ENCODE data around the gene SLC24A5. TPM values are rescaled to one million over a fixed set of nuclear protein-coding genes. Genes with fewer than 3 reads are reported as not detected.

The SLC24A5 gene
- total and polyA plus RNA-seq, 9 of the 15 experiments (the other 6 are each of a cell fraction or from before 2014, with no cell fraction given) = not detected

- H3K79me2 ChIP-seq (ENCODE audit: control insufficient read depth, insufficient read depth, low read length) = no peaks in the 10 kb centered on the region
- DNase-seq (ENCODE audit: extremely low read depth in 1 of 4, low spot score in 3 of 4) (no peak), FAIRE-seq (no peak), ATAC-seq (no peak)
- H3K4me3 ChIP-seq = no peak overlapping the region
- no TSS peak for BruUV-seq (replicated peaks)
- no peak for TF ChIP-seq TBP (optimal IDR thresholded peaks at IDR 0.05; ENCODE audit: low read depth, low read length)
- TF ChIP-seq POLR2AphosphoS2 (IDR thresholded peaks at IDR 0.05; ENCODE audit: low read length) = no peak
- TF ChIP-seq CTCF (IDR thresholded peaks at IDR 0.05 in 2 of 3, conservative IDR thresholded peaks at IDR 0.05 in 1 of 3; ENCODE audit: insufficient read depth in 2 of 3, low read depth in 1 of 3, low read length in 3 of 3) = no peak
- TF ChIP-seq ZNF140 (CRISPR knock-in tag; IDR thresholded peaks at IDR 0.05) = no peak
- no peak for TF ChIP-seq ZNF311 (CRISPR knock-in tag; IDR thresholded peaks at IDR 0.05)
- TF ChIP-seq MTA3 (IDR thresholded peaks at IDR 0.05; ENCODE audit: borderline replicate concordance) = no peak
- no peak for TF ChIP-seq BCLAF1 (IDR thresholded peaks at IDR 0.05; ENCODE audit: borderline replicate concordance in 1 of 2, control insufficient read depth in 1 of 2, low read depth in 2 of 2, low read length in 1 of 2)
- no peak for TF ChIP-seq ZNF224 (CRISPR knock-in tag; IDR thresholded peaks at IDR 0.05)
- no peak overlapping the region for H3K4me2 ChIP-seq (ENCODE audit: insufficient read depth, low read length)
- H3K27ac ChIP-seq (ENCODE audit: extremely low read depth, low read depth, low read length) = no peak overlapping the region
- ChIA-PET CTCF (ENCODE audit: low intra/inter-chr PET ratio) (no interaction called here), POLR2A (no interaction called here)
- H3K4me1 ChIP-seq (replicated peaks in 1 of 2; ENCODE audit: control insufficient read depth in 2 of 2, insufficient read depth in 2 of 2, low read length in 2 of 2) = no peaks in the 10 kb centered on the region
- in situ Hi-C loops (cut with MboI) = no loop called here
- H3K36me3 ChIP-seq (ENCODE audit: control insufficient read depth, insufficient read depth, low read length) = no peaks in the 10 kb centered on the region
- H3K9ac ChIP-seq (ENCODE audit: insufficient read depth in 1 of 2, low read depth in 2 of 2, low read length in 2 of 2) = no peak overlapping the region
- intact Hi-C loops (cut with micrococcal nuclease) = no loop called here
- H3K27me3 ChIP-seq (ENCODE audit: control insufficient read depth in 2 of 2, insufficient read depth in 2 of 2, low read length in 2 of 2) = no peaks in the 10 kb centered on the region
- 4% methylated on average over 4 of the region's 4 CpGs for WGBS (ENCODE audit: insufficient coverage, low coverage, missing lambda C conversion rate)
- H3K9me3 ChIP-seq (replicated peaks; ENCODE audit: control insufficient read depth, insufficient read depth, low read depth, low read length) = no peaks in the 10 kb centered on the region
- H2AFZ ChIP-seq (ENCODE audit: low read depth, low read length) = no peak overlapping the region
- H3K9me1 ChIP-seq (ENCODE audit: control insufficient read depth, insufficient read depth, low read length) = no peaks in the 10 kb centered on the region
- no peaks in the 10 kb centered on the region for H4K20me1 ChIP-seq (replicated peaks; ENCODE audit: control insufficient read depth, insufficient read depth, low read length)
Measured at GRCh38 chr15:48076454-48076853, 44.3 kb upstream of the SLC24A5 start.

All from K562 (cell line).